CD14-positive monocyte (primary cell): Measurements from ENCODE around the gene SGK2. TPM values are rescaled to one million over a fixed set of nuclear protein-coding genes. Genes with fewer than 3 reads are reported as not detected.

Experiments used
- DNase-seq, 3 donors: peaks; one replicate each; pipeline ENCODE4 v3.0.0-alpha.2; 2011 to 2022
- H2AFZ ChIP-seq: 2 replicates; pipeline ENCODE4 v1.6.0; 2012; ENCODE audit warnings: mild to moderate bottlenecking, low read depth, low read length, inconsistent platforms; ENCODE audit not compliant: insufficient read depth, poor library complexity, severe bottlenecking
- H3K27ac ChIP-seq, 2 donors: 1 replicate in 1 of 2; 2 replicates in 1 of 2; pipeline ENCODE4 v1.5.1; 2012 to 2013; ENCODE audit warnings: low read length in 2 of 2, control low read depth in 1 of 2, inconsistent platforms in 1 of 2, low read depth in 1 of 2, mild to moderate bottlenecking in 1 of 2
- H3K27me3 ChIP-seq, 2 donors: one replicate each; pipeline versions ENCODE4 v1.6.0 to v1.6.1; 2011 to 2013; ENCODE audit warnings: low read length in 2 of 2; ENCODE audit not compliant: control insufficient read depth in 2 of 2, insufficient read depth in 2 of 2
- H3K36me3 ChIP-seq, 2 donors: replicated peaks in 1 of 2; 1 replicate in 1 of 2; 2 replicates in 1 of 2; pipeline versions ENCODE4 v1.5.1 to v1.6.1; 2012 to 2013; ENCODE audit warnings: low read length in 2 of 2, control low read depth in 1 of 2, inconsistent platforms in 1 of 2, mild to moderate bottlenecking in 1 of 2; ENCODE audit not compliant: insufficient read depth in 2 of 2, control insufficient read depth in 1 of 2
- H3K4me1 ChIP-seq, 2 donors: 1 replicate in 1 of 2; 2 replicates in 1 of 2; pipeline versions ENCODE4 v1.5.1 to v1.6.1; 2012 to 2013; ENCODE audit warnings: low read length in 2 of 2, control low read depth in 1 of 2, inconsistent platforms in 1 of 2, mild to moderate bottlenecking in 1 of 2, moderate library complexity in 1 of 2; ENCODE audit not compliant: insufficient read depth in 2 of 2, control insufficient read depth in 1 of 2
- H3K4me2 ChIP-seq: replicated peaks from 2 replicates; pipeline ENCODE3; 2012; ENCODE audit warnings: low read length, moderate library complexity, mild to moderate bottlenecking; ENCODE audit not compliant: poor library complexity, severe bottlenecking; ENCODE audit errors: extremely low read depth
- H3K4me3 ChIP-seq, 3 experiments: fragments of 200-600 bp in 1 of 3; sonication (generic) in 1 of 3; replicated peaks in 1 of 3; 1 replicate in 2 of 3; 2 replicates in 1 of 3; pipeline ENCODE4 v1.5.1; 2011 to 2013; ENCODE audit warnings: low read length in 3 of 3, mild to moderate bottlenecking in 3 of 3, control low read depth in 2 of 3, low read depth in 2 of 3, inconsistent platforms in 1 of 3, moderate library complexity in 1 of 3
- H3K79me2 ChIP-seq: 2 replicates; pipeline ENCODE4 v1.6.0; 2012; ENCODE audit warnings: mild to moderate bottlenecking, control low read depth, inconsistent platforms, low read length, moderate library complexity; ENCODE audit not compliant: insufficient read depth
- H3K9ac ChIP-seq: 2 replicates; pipeline ENCODE4 v1.6.0; 2017; ENCODE audit warnings: low read length, mild to moderate bottlenecking; ENCODE audit not compliant: insufficient read depth, poor library complexity, severe bottlenecking
- H3K9me3 ChIP-seq, 2 donors: replicated peaks in 1 of 2; 1 replicate in 1 of 2; 2 replicates in 1 of 2; pipeline versions ENCODE4 v1.5.1 to v1.6.1; 2012 to 2013; ENCODE audit warnings: low read length in 2 of 2, control low read depth in 1 of 2; ENCODE audit not compliant: control insufficient read depth in 1 of 2, insufficient read depth in 1 of 2
- H4K20me1 ChIP-seq: 2 replicates; pipeline ENCODE4 v1.6.0; 2012; ENCODE audit warnings: mild to moderate bottlenecking, low read length, control low read depth, moderate library complexity; ENCODE audit not compliant: insufficient read depth
- H3K27ac Mint-ChIP-seq, 7 donors: one replicate each; pipeline ENCODE4 v1.8.0; 2020; ENCODE audit warnings: mild to moderate bottlenecking in 7 of 7, mixed read lengths in 7 of 7, moderate library complexity in 6 of 7, inconsistent platforms in 2 of 7
- H3K27me3 Mint-ChIP-seq, 3 donors: one replicate each; pipeline ENCODE4 v1.8.0; 2021 to 2022; ENCODE audit warnings: low read depth in 3 of 3, mild to moderate bottlenecking in 3 of 3, mixed read lengths in 3 of 3, moderate library complexity in 3 of 3, inconsistent platforms in 1 of 3
- H3K36me3 Mint-ChIP-seq, 2 donors: one replicate each; pipeline ENCODE4 v1.8.0; 2020; ENCODE audit warnings: mixed read lengths in 2 of 2, inconsistent platforms in 1 of 2, mild to moderate bottlenecking in 1 of 2
- H3K4me1 Mint-ChIP-seq: one replicate; pipeline ENCODE4 v1.8.0; 2020; ENCODE audit warnings: mild to moderate bottlenecking, mixed read lengths
- H3K4me3 Mint-ChIP-seq, 2 donors: one replicate each; pipeline ENCODE4 v1.8.0; 2020; ENCODE audit warnings: mild to moderate bottlenecking in 2 of 2, mixed read lengths in 2 of 2, moderate library complexity in 1 of 2
- H3K9me3 Mint-ChIP-seq, 7 donors: one replicate each; pipeline ENCODE4 v1.8.0; 2020 to 2022; ENCODE audit warnings: mixed read lengths in 7 of 7, mild to moderate bottlenecking in 6 of 7, moderate library complexity in 6 of 7, inconsistent platforms in 2 of 7
- CTCF ChIP-seq: fragments of 200-600 bp; IDR thresholded peaks from one replicate; pipeline ENCODE4 v1.8.0; 2022; ENCODE audit warnings: antibody characterized with exemption, mild to moderate bottlenecking
- WGBS: methylation state at CpG from one replicate; pipeline ENCODE4 v1.1.5; 2013; ENCODE audit warnings: missing lambda C conversion rate; ENCODE audit not compliant: insufficient coverage; 5-methylcytosine and 5-hydroxymethylcytosine counted together
- intact Hi-C, 2 donors: fragments of 100-400 bp; cut with micrococcal nuclease; formaldehyde crosslinking; loops; one replicate each; pipeline versions ENCODE4 v1.15.0 to v1.15.1; 2023
- polyA plus RNA-seq, 3 donors: library from polyadenylated mRNA; depleted of rRNA in 1 of 3; unstranded in 2 of 3; stranded (reverse) in 1 of 3; fragments of 300-500 nt in 2 of 3; fragments of >200 nt in 1 of 3; fragmentation: Illumina TruSeq in 2 of 3; gene quantifications; 1 replicate in 2 of 3; 2 replicates in 1 of 3; pipeline ENCODE4 v1.2.3, GENCODE V29; 2012 to 2021

The SGK2 gene
- polyA plus RNA-seq, 3 donors: 0.17 TPM; not detected in 2

DNA sequence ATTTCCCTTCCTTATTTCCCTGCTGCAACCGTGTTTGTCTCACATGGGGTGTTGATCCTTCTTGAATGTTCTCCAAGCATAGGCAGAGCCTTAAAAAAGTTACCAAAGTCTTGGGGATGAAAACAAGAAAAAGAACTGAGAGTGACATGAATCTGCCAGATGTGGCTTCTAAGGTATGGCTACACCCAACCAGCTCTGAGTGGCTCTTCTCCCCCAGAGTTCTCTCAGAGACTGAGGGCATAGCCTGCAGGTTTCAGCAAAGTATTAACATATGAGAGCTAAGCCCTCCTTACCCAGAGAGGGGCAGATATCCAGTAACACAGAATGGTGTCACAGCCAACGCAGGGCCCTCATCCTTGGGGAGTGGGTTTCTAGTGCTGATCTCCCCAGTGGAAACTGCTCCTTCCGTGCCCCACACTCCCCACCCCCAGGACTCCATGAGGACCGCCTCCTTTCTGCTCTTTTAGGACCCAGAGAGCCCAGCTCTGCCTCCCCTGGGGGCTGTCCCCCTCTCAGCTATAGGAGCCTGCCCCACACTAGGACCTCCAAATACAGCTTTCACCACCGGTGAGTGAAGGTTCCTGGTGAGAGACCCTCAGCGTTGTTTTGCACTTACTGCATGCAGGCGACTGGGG lies 23.3 kb upstream of the SGK2 start:
- Histone ChIP-seq H4K20me1 (no peaks in the 10 kb centered on the region), H3K4me3 (no peak overlapping the region), H3K9me3 (no peaks in the 10 kb centered on the region), H3K4me1 (peaks cover 10% of the 10 kb centered on the region in 2 donors), H3K36me3 (peaks cover 0 to 19% of the 10 kb centered on the region in 2 donors), H3K9ac (no peak overlapping the region), H2AFZ (no peak overlapping the region), H3K79me2 (no peaks in the 10 kb centered on the region), H3K4me2 (no peak overlapping the region), H3K27me3 (no peaks in the 10 kb centered on the region), H3K27ac (no peak overlapping the region)
- no peaks in the 10 kb centered on the region for H3K27me3 Mint-ChIP-seq
- no peaks in the 10 kb centered on the region for H3K9me3 Mint-ChIP-seq
- peaks cover 14% of the 10 kb centered on the region for H3K4me1 Mint-ChIP-seq
- H3K4me3 Mint-ChIP-seq: no peak overlapping the region
- H3K27ac Mint-ChIP-seq: peak overlapping the region in 2 of 7 donors; percentile 62 to 75
- intact Hi-C loops: loop anchor here (10.0 kb wide), 2 partner anchors 159 to 549 kb away; no protein-coding TSS in a partner anchor
- 91% methylated on average over 4 of the region's 7 CpGs for WGBS
- no peak for TF ChIP-seq CTCF
- H3K36me3 Mint-ChIP-seq: peaks cover 9 to 10% of the 10 kb centered on the region in 2 donors
- no peak for DNase-seq

DNA sequence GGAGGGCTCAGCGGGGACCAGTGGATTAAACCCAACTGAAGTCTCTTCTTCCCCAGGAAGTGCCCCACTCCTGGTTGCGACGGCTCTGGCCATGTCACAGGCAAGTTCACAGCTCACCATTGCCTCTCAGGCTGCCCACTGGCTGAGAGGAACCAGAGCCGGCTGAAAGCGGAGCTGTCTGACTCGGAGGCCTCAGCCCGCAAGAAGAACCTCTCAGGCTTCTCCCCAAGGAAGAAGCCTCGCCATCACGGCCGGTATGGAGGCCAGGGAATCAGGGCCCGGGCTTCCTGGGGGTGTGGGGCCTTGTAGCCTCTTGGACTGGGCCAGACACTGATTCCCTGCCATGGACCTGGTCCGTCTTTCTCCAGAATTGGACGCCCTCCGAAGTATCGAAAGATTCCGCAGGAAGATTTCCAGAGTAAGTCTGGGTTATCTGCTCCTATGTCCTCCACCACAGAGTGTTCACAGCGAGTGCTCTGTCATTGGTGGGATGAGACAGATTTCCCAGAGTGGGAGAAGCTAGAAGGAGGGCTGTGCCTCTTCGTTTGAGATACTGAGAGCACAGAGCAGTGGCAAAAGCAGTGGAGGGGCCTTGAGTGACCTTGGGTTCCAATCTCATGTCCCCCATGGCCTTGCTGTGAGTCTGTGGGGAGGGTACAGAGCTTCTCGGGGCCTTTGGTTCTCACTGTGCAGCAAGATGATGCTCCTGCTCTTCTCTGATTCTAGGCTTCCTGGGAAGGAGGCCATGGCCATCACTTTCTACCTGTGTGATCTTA lies 22.6 kb upstream of the SGK2 start:
- no peak overlapping the region for H3K9ac ChIP-seq
- H3K79me2 ChIP-seq: no peaks in the 10 kb centered on the region
- 94% methylated on average over 16 of the region's 19 CpGs for WGBS
- H3K4me3 ChIP-seq: no peak overlapping the region
- H3K4me1 ChIP-seq: peaks cover 10% of the 10 kb centered on the region in 2 donors
- no peak overlapping the region for H3K27ac ChIP-seq
- no peaks in the 10 kb centered on the region for H3K9me3 Mint-ChIP-seq
- no peaks in the 10 kb centered on the region for H3K27me3 Mint-ChIP-seq
- H3K4me1 Mint-ChIP-seq: peaks cover 14% of the 10 kb centered on the region
- DNase-seq: no peak
- H3K27ac Mint-ChIP-seq: peak overlapping the region in 2 of 7 donors; percentile 18 to 47
- intact Hi-C loops: loop anchor here (10.0 kb wide), 2 partner anchors 159 to 549 kb away; no protein-coding TSS in a partner anchor
- no peak overlapping the region for H3K4me3 Mint-ChIP-seq
- no peaks in the 10 kb centered on the region for H3K9me3 ChIP-seq
- no peaks in the 10 kb centered on the region for H4K20me1 ChIP-seq
- no peaks in the 10 kb centered on the region for H3K27me3 ChIP-seq
- peaks cover 0 to 26% of the 10 kb centered on the region in 2 donors for H3K36me3 ChIP-seq
- no peak overlapping the region for H2AFZ ChIP-seq
- peaks cover 8 to 9% of the 10 kb centered on the region in 2 donors for H3K36me3 Mint-ChIP-seq
- TF ChIP-seq CTCF: no peak
- H3K4me2 ChIP-seq: no peak overlapping the region
